ENCODE results near the gene FGD2. TPM values are rescaled to one million over a fixed set of nuclear protein-coding genes. Genes with fewer than 3 reads are reported as not detected.

The FGD2 gene
- total and polyA plus RNA-seq, 9 of the 15 experiments (the other 6 are each of a cell fraction or from before 2014, with no cell fraction given): 0.09 TPM; not detected in 8

DNA sequence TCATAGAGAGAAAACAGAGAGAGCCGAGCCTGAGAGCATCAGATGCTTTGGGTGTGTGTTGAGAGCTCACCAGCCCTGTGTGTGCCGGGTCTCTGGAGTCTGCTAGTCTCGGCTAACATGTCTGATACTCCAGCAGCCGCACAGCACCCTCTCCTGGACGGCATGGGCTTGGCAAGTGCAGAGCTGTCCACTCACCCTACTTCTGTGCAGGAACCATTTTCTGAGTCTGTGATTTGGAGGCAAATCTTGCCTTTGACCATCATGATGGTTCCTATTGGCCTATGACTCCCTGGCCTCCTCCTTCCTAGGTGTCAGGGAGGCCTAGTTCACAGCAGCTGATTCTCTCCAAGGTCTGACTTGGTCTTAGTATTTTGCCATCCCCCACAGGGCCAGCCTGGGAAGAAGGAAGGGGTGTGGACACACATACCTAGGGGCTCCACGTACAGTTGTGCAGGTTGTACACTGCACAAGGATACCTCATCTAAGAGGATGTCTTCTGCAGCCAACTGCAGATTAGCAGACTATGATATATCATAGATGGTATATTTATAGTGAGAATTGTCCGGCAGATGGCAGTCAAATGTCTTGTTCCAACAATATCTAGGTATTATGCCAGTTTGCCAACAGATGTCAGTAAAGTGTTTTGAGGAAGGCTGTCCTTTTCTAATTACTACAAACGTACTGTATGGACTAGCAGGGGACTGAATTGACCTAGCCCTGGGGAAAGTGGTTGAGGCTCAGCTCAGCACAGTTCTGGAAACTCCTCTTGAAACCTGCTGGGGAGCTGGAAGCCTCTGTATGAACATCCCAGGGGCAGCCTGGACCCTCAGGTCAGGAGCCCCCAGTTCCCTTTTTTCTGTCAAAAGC, 13.0 kb downstream of the FGD2 start (continued):
- TF ChIP-seq ZNF253 (CRISPR knock-in tag; conservative IDR thresholded peaks at IDR 0.05) (no peak), MCM3 (IDR thresholded peaks at IDR 0.05) (no peak), KAT2B (IDR thresholded peaks at IDR 0.05; ENCODE audit: low read depth, low read length) (no peak), MCM7 (IDR thresholded peaks at IDR 0.05) (no peak), ETS2 (tag; IDR thresholded peaks at IDR 0.05; ENCODE audit: borderline replicate concordance, poor library complexity, severe bottlenecking) (no peak), JUND (IDR thresholded peaks at IDR 0.05; ENCODE audit: borderline replicate concordance, low read depth, low read length) (0 out of 2 replicates have a peak, but pooled peaks have one; percentile 43), JUND (tag; IDR thresholded peaks at IDR 0.05; ENCODE audit: borderline replicate concordance, low read depth, low read length) (peak; percentile 75; the same call in 2 of the 3 replicates), PRMT5 (CRISPR knock-in tag; IDR thresholded peaks at IDR 0.05) (no peak), ZKSCAN8 (CRISPR knock-in tag; IDR thresholded peaks at IDR 0.05) (no peak), KDM2B (CRISPR knock-in tag; IDR thresholded peaks at IDR 0.05) (no peak), GTF2E2 (tag; IDR thresholded peaks at IDR 0.05) (no peak)
- TF ChIP-seq, protein P1, sequence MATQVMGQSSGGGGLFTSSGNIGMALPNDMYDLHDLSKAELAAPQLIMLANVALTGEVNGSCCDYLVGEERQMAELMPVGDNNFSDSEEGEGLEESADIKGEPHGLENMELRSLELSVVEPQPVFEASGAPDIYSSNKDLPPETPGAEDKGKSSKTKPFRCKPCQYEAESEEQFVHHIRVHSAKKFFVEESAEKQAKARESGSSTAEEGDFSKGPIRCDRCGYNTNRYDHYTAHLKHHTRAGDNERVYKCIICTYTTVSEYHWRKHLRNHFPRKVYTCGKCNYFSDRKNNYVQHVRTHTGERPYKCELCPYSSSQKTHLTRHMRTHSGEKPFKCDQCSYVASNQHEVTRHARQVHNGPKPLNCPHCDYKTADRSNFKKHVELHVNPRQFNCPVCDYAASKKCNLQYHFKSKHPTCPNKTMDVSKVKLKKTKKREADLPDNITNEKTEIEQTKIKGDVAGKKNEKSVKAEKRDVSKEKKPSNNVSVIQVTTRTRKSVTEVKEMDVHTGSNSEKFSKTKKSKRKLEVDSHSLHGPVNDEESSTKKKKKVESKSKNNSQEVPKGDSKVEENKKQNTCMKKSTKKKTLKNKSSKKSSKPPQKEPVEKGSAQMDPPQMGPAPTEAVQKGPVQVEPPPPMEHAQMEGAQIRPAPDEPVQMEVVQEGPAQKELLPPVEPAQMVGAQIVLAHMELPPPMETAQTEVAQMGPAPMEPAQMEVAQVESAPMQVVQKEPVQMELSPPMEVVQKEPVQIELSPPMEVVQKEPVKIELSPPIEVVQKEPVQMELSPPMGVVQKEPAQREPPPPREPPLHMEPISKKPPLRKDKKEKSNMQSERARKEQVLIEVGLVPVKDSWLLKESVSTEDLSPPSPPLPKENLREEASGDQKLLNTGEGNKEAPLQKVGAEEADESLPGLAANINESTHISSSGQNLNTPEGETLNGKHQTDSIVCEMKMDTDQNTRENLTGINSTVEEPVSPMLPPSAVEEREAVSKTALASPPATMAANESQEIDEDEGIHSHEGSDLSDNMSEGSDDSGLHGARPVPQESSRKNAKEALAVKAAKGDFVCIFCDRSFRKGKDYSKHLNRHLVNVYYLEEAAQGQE (IDR thresholded peaks at IDR 0.05; ENCODE audit: borderline replicate concordance): peak; percentile 95
- TF ChIP-seq, protein P1 (CRISPR knock-in tag; IDR thresholded peaks at IDR 0.05; ENCODE audit: low read depth): peak; percentile 62; the same call in 1 of the 2 replicates
- TF ChIP-seq, protein P2, sequence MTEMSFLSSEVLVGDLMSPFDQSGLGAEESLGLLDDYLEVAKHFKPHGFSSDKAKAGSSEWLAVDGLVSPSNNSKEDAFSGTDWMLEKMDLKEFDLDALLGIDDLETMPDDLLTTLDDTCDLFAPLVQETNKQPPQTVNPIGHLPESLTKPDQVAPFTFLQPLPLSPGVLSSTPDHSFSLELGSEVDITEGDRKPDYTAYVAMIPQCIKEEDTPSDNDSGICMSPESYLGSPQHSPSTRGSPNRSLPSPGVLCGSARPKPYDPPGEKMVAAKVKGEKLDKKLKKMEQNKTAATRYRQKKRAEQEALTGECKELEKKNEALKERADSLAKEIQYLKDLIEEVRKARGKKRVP (CRISPR knock-in tag; IDR thresholded peaks at IDR 0.05): no peak
- TF ChIP-seq, protein P3, sequence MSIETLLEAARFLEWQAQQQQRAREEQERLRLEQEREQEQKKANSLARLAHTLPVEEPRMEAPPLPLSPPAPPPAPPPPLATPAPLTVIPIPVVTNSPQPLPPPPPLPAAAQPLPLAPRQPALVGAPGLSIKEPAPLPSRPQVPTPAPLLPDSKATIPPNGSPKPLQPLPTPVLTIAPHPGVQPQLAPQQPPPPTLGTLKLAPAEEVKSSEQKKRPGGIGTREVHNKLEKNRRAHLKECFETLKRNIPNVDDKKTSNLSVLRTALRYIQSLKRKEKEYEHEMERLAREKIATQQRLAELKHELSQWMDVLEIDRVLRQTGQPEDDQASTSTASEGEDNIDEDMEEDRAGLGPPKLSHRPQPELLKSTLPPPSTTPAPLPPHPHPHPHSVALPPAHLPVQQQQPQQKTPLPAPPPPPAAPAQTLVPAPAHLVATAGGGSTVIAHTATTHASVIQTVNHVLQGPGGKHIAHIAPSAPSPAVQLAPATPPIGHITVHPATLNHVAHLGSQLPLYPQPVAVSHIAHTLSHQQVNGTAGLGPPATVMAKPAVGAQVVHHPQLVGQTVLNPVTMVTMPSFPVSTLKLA (conservative IDR thresholded peaks at IDR 0.05): no peak; a peak in 1 of 4 replicates
